Heart left ventricle (tissue), 13 donors: ENCODE measurements around the gene CHIA.

ENCODE experiments used
- CTCF ChIP-seq, 12 donors: fragments of 200-600 bp; sonication (generic) in 4 of 12; IDR thresholded peaks; one replicate each; pipeline versions ENCODE4 v1.5.0 to v1.8.0; 2018 to 2022; ENCODE audit warnings: antibody characterized with exemption in 12 of 12, mild to moderate bottlenecking in 5 of 12
- POLR2A ChIP-seq, 2 donors: fragments of 450-650 bp; IDR thresholded peaks; one replicate each; pipeline ENCODE4 v1.6.1; 2017; ENCODE audit warnings: antibody characterized with exemption in 2 of 2, mild to moderate bottlenecking in 2 of 2, moderate library complexity in 2 of 2
- donor health status: ischemic (EF 13 %, LVEDD 7.1; RV severe dilation, severe dysfunction).
- donor health status: DM: no; HTN: yes; CAD: no.
- donor health status: DM: no; HTN: no; CAD: no.
- donor health status: ischemic (EF 25% LVEDD 6.9; RV normal size, moderate dysfunction).
- donor health status: ischemic (EF 25% LVEDD 5.7; RV mildly dilated, moderate dysfunction).
- donor health status: ischemic (EF 35%, LVEDD 5.7; RV mildly dilated, moderate dysfunction).
- donor health status: nonischemic (EF 11% LVEDD 7.7; RV severe dilation, severe dysfunction).
- donor health status: DM: yes; HTN: yes; CAD: no.
- donor health status: PGD.
- donor health status: ischemic (EF 29% LVEDD 5.4; RV normal size, mild dysfunction).
- donor health status: nonischemic (EF 23%, LVEDD 6.1; RV moderate dilation, normal function).

DNA sequence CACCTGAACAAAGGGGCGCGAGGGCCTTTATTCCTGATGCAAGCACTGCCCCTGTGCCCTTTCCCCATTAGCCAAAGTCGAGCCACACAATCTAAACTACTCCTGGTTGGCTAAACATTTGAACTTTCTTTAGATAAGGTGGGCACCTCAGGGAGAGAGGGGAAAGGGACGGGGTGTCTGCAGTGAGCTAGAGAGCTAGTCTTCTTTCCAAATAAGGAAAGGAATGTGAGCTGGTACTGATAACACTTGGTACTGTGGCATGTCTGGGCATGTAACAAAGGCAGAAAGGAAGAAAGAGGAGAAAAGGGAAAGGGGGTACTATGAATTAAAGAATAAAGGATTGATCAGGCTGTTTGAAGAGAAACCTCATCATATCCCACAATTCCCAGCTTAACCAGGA, 74.0 kb downstream of the CHIA start:
- TF ChIP-seq CTCF (IDR thresholded peaks at IDR 0.05) = no peak
- no peak for TF ChIP-seq POLR2A (IDR thresholded peaks at IDR 0.05)
